ENCODE data around the gene GLRA2. TPM values are rescaled to one million over a fixed set of nuclear protein-coding genes. Genes with fewer than 3 reads are reported as not detected.

Gene GLRA2
- total RNA-seq: not detected in 2 replicates

- DNase-seq: peak; percentile 10
Observed at GRCh38 chrX:14529290-14529989, at the start of gene GLRA2. Gene GLRA2 (plus strand): TSS chrX:14529536. CDS start chrX:14530058, 522 bp downstream.

GRCh38 chrX:14489437-14489836, 39.9 kb upstream of the GLRA2 start:
- no peak for DNase-seq

GRCh38 chrX:14491689-14492088, 37.6 kb upstream of the GLRA2 start:
- no peak for DNase-seq

- DNase-seq: no peak
Observed at GRCh38 chrX:14496674-14497073, 32.7 kb upstream of the GLRA2 start.

GRCh38 chrX:14497184-14497666, 32.1 kb upstream of the GLRA2 start:
- DNase-seq: no peak

DNA sequence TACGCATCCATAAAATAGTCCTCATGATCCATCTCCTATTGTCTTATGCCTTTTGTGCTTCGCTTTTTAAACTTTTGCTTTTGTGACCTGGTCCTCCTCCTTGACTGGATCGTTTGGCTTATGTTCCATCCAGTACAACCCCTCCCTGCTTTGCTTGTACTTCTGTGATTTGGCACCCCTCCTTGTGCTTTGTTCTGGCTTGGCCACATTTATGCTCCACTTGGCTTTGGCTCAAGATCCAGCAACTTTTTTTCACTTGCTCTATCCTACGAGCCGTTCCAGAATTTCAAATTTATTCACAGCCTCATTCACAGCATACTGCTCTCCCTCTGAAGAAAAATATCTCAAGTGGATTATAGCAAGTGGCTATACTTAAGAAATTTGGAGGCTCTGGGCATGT, 28.0 kb upstream of the GLRA2 start:
- DNase-seq: no peak

DNA sequence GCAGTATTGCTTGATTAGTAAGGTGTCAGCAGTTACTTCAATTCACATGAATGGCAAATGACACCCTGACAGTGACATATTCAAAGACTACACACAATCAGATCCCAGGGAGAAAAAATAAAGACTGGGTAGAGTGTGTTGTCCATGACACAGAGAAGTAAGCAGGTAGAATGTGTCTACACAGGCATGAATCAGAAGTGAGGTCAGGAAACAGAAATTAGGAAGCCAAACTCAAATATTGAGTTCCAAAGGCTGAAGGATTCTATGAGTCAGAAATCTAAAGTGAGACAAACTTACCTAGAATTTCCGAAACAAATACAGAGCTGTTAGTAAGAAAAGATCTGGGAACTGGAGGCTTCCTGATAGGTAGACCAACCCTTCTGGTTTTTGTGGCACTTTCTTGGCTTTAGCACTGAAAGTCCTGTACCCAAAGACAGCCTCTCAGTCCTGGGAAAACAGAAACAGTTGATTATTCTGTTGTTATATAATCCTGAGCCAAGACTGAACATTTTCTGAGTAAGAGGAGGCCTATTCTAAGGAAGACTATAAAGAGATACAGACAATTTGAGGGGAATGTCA, 24.3 kb upstream of the GLRA2 start:
- no peak for DNase-seq

- DNase-seq: no peak
Observed at GRCh38 chrX:14505648-14506047, 23.7 kb upstream of the GLRA2 start.

- no peak for DNase-seq
Observed at GRCh38 chrX:14506866-14507265, 22.5 kb upstream of the GLRA2 start.

GRCh38 chrX:14508025-14508690, 21.2 kb upstream of the GLRA2 start:
- DNase-seq: no peak

- DNase-seq: no peak
Observed at GRCh38 chrX:14509325-14510057, 19.8 kb upstream of the GLRA2 start.

DNA sequence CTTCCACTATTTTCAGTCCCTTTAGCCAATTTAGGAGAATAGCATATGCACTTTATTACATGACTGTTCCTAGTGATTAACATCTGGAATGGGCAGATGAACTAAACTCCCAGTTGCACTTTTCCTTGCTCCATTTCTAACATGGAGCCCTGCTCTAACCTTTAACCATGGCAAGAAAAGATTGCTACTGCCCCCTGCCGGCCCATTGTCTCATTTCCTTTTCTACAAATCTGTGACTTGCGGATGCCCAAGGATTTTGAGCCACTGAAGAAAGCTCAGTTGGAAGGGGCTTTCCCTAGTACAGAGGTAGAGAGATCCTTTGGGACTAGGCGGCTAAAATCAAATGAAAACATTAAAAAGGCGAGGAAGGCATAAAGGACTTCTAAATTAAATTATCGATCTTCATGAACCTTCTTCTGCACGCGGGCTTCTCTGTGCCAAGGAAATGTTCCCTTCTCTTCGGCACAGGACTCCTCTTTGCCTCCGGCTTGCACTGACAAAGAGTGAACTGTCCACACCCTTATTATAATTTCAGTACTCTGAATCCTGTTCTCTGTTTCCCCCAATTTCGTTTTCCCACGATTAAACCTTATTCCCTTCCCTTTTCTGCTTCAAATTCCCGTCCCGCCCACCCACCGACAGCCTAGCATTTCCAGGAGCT, 577 bp upstream of the GLRA2 start:
- DNase-seq: peak; percentile 6

DNA sequence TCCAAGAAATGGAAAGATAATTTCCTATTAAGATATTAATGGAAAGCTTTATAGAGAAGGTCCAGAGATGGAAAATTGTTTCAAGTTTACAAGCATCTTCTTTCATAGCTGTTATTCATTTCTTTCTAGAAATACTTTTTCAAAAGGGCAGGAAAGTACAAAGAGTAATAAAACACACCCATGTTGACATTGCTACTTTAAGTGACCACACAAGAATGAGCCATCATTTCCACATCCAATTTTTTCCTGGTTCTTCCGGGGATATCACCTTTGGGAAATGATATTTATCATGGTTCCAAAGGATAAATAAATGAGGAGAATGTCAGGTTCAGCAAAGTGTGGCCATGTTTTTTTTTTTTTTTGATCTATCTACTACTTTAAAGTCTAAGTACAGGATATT, 4.5 kb downstream of the GLRA2 start:
- DNase-seq: no peak

DNA sequence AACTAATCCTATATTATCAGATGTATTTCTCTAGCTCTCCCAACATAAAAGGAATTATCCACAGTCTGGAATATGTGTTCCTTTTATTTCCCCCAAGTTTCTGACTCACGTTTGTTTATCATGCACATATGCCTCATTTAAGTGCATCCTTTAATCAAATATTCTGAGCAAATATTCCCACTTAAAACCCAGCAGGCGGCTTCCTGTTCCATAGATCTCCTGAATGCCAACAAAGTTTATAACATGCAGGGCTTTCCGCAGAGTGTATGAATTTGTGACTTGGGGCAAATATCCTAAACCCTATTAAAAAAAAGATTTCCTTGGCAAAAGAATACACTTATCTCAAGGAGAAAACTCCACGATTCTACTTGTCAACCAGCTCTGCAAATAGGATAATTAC, 16.9 kb downstream of the GLRA2 start:
- DNase-seq: no peak

DNA sequence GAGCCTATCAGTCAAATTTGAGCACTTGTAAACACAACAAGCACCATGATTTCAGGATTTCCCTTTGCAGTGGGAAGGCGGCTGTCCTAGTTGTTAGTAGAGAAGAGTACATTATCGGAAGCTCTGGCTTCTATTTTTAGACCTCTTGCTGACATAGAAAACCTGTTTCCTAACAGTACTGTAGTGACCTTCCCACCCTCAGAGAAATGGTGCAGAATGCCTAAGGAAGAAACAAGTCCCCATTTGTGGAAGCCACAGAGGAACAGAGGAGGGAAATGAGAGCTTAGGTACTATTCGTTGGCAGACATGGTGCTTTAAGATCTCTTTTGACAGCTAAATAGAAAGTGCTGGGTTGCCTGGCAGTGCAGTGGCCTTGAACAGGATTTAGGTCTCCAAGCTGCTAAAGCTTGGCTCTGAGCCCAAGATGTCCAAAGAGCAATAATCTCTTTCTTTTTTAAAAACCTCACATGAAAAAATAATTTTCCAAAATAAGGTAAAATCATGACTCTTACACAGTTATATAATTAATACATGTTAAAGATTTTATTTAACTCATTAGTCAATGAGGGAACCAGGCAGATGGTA, 24.9 kb downstream of the GLRA2 start:
- DNase-seq: no peak

- no peak for DNase-seq
Observed at GRCh38 chrX:14564058-14564457, 34.7 kb downstream of the GLRA2 start.

DNA sequence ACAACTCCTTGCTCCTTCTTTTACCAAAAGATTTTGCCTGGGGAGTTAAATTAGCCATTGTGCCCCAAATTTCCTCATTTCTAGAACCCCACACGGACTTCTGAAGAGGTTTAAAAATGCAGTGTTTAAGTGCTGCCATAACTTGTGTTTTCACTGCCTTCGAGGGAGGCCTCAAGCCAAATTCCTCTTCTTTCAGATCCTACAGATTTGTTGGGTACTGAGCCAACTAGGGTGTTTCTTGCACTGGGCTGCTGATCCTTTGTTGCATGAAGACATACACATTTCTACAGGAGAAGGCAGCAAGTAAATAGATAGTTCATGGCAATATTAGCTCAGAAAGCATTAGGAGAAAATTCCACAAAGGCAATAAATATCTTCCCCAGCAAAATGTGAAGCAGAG, 43.8 kb downstream of the GLRA2 start:
- DNase-seq: no peak

GRCh38 chrX:14581081-14581480, 51.7 kb downstream of the GLRA2 start:
- DNase-seq: no peak

GRCh38 chrX:14584548-14584947, 55.2 kb downstream of the GLRA2 start:
- DNase-seq: no peak

DNA sequence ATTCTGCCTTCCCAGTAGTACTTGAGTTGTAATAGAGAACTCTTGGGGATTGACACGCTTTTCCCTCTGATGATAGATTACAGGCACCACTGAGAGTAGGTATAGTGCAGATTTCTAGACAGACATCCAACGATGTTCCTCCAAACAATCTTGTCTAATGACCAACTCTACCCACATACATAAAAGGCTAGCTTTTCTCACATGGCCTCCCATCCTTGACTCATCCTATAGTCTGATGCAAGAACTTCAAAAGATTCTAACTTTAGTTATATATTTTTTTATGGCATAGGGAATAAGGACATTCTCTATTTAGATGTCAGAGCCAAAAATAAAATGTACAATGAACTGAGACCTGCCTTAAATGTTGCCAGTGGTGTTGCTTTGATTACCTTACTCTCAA, 60.9 kb downstream of the GLRA2 start:
- no peak for DNase-seq

- no peak for DNase-seq
Observed at GRCh38 chrX:14590693-14591424, 61.5 kb downstream of the GLRA2 start.

GRCh38 chrX:14591976-14592375, 62.6 kb downstream of the GLRA2 start:
- DNase-seq: no peak

Measured in dermis blood vessel endothelial cell (primary cell).